SU-DHL-6 (cell line): Measurements from ENCODE around the gene ARHGAP8.

Experiments used
- EZH2phosphoT487 ChIP-seq: fragments of 200-600 bp; sonication (generic), shearing (Covaris generic); conservative IDR thresholded peaks from 2 replicates; pipeline ENCODE4 v1.6.1; 2018; ENCODE audit warnings: mild to moderate bottlenecking, antibody characterized with exemption, low read length, moderate library complexity, mixed read lengths
- TF ChIP-seq, protein P1 (sequence below): fragments of 200-600 bp; sonication (generic); IDR thresholded peaks from one replicate; pipeline ENCODE4 v1.5.1; 2017; ENCODE audit warnings: antibody characterized with exemption, mild to moderate bottlenecking, low read length, moderate library complexity; ENCODE audit not compliant: insufficient read depth, poor library complexity, severe bottlenecking

- TF ChIP-seq, protein P1, sequence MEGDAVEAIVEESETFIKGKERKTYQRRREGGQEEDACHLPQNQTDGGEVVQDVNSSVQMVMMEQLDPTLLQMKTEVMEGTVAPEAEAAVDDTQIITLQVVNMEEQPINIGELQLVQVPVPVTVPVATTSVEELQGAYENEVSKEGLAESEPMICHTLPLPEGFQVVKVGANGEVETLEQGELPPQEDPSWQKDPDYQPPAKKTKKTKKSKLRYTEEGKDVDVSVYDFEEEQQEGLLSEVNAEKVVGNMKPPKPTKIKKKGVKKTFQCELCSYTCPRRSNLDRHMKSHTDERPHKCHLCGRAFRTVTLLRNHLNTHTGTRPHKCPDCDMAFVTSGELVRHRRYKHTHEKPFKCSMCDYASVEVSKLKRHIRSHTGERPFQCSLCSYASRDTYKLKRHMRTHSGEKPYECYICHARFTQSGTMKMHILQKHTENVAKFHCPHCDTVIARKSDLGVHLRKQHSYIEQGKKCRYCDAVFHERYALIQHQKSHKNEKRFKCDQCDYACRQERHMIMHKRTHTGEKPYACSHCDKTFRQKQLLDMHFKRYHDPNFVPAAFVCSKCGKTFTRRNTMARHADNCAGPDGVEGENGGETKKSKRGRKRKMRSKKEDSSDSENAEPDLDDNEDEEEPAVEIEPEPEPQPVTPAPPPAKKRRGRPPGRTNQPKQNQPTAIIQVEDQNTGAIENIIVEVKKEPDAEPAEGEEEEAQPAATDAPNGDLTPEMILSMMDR, result no peak
- no peak for TF ChIP-seq EZH2phosphoT487
Measured at GRCh38 chr22:44764974-44765373, 12.6 kb downstream of the ARHGAP8 start.
